Thyroid gland (tissue), 4 donors: ENCODE measurements around the gene CADPS.

Experiments
- CTCF ChIP-seq, 6 experiments: fragments of 200-600 bp in 3 of 6; fragments of 450-650 bp in 3 of 6; sonication (generic) in 3 of 6; IDR thresholded peaks; one replicate each; pipeline ENCODE4 v1.5.1; 2016 to 2019; ENCODE audit warnings: antibody characterized with exemption in 6 of 6, mild to moderate bottlenecking in 2 of 6, inconsistent platforms in 1 of 6, moderate library complexity in 1 of 6
- POLR2A ChIP-seq, 2 donors: fragments of 450-650 bp; IDR thresholded peaks; one replicate each; pipeline ENCODE4 v1.6.1; 2017; ENCODE audit warnings: antibody characterized with exemption in 2 of 2, mild to moderate bottlenecking in 2 of 2, moderate library complexity in 1 of 2

- TF ChIP-seq POLR2A (IDR thresholded peaks at IDR 0.05) (no peak), CTCF (IDR thresholded peaks at IDR 0.05) (no peak)
Measured at GRCh38 chr3:62675492-62675891, 199.7 kb downstream of the CADPS start.
